ENCODE data around the gene TBC1D1. TPM values are rescaled to one million over a fixed set of nuclear protein-coding genes. Genes with fewer than 3 reads are reported as not detected.

Gene TBC1D1
- total RNA-seq, 2 donors from 2014 or later: 55.3 to 77.4 TPM

DNA sequence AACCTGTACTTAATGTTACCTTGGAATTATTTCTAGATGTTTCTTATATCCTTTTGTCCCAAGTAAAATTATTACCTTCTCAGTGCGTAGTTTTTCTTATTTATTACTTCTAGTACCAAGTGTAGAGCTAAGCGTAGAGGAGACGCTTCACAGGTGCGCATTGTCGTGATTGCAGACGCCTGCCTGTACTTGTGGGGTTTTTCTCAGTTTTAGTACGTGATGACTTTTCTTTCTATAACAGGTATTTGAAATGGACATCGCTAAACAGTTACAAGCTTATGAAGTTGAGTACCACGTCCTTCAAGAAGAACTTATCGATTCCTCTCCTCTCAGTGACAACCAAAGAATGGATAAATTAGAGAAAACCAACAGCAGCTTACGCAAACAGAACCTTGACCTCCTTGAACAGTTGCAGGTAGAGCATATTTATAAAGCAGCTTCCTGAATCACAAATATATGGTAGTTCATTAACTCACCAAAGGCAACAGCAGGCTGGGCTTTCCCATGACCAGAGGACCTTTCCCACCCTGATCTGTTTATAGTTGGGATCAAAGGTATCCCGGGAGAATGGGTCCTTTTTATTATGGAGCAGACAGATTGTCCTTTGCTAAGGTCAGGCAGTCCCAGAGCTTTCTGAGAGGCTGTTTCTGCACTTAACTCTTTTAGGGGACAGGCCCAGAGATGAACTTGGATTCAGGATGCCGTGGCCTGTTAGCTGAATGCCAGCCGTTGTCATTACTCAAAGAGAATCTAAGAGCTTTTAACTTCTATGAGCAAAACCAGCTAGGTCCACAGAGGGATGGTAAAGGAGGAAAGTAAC is 242.2 kb downstream of the TBC1D1 start:
- Histone ChIP-seq H3K27me3 (no peaks in the 10 kb centered on the region), H3K4me1 (peaks cover 5% of the 10 kb centered on the region), H3K4me3 (no peak overlapping the region), H3K9me3 (no peaks in the 10 kb centered on the region), H3K9ac (ENCODE audit: low read depth in 2 of 2, low read length in 2 of 2) (peak overlapping the region in 1 of 2 donors; percentile 70), H3K27ac (peak overlapping the region; percentile 77), H3K36me3 (no peaks in the 10 kb centered on the region)
- TF ChIP-seq CTCF (IDR thresholded peaks at IDR 0.05): no peak
- DNase-seq: peak; percentile 74
- intact Hi-C loops (cut with DNase I): no loop called here

GRCh38 chr4:38133711-38134480 is 243.0 kb downstream of the TBC1D1 start:
- no peaks in the 10 kb centered on the region for H3K27me3 ChIP-seq
- peaks cover 5% of the 10 kb centered on the region for H3K4me1 ChIP-seq
- intact Hi-C loops (cut with DNase I): no loop called here
- no peak for TF ChIP-seq CTCF (IDR thresholded peaks at IDR 0.05)
- no peak for DNase-seq
- H3K4me3 ChIP-seq: no peak overlapping the region
- no peaks in the 10 kb centered on the region for H3K36me3 ChIP-seq
- H3K27ac ChIP-seq: peak overlapping the region; percentile 77
- H3K9ac ChIP-seq (ENCODE audit: low read depth in 2 of 2, low read length in 2 of 2): peak overlapping the region in 1 of 2 donors; percentile 70
- H3K9me3 ChIP-seq: no peaks in the 10 kb centered on the region

DNA sequence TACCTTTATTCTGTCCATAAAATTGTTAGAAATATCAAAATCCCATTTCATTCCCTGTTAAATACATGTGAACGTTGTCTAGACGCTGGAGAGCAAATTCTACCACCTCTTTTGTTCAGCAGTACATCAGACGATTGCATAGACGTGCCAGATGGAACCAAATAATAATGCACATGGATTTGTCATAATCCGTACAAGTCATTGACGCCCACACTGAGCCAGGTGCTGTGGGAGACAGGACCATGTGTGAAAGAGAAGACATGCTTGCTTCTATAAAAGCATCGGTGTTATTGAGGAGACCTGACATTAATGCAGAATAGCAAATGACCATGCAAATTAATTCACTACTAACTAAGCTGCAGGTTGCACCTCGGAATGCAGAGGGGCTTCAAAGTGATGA is 244.3 kb downstream of the TBC1D1 start:
- no peaks in the 10 kb centered on the region for H3K27me3 ChIP-seq
- no peaks in the 10 kb centered on the region for H3K36me3 ChIP-seq
- no peak overlapping the region for H3K27ac ChIP-seq
- no peak overlapping the region for H3K4me3 ChIP-seq
- DNase-seq: no peak
- peaks cover 5% of the 10 kb centered on the region for H3K4me1 ChIP-seq
- H3K9me3 ChIP-seq: no peaks in the 10 kb centered on the region
- intact Hi-C loops (cut with DNase I): no loop called here
- TF ChIP-seq CTCF (IDR thresholded peaks at IDR 0.05): no peak
- no peak overlapping the region for H3K9ac ChIP-seq (ENCODE audit: low read depth in 2 of 2, low read length in 2 of 2)

DNA sequence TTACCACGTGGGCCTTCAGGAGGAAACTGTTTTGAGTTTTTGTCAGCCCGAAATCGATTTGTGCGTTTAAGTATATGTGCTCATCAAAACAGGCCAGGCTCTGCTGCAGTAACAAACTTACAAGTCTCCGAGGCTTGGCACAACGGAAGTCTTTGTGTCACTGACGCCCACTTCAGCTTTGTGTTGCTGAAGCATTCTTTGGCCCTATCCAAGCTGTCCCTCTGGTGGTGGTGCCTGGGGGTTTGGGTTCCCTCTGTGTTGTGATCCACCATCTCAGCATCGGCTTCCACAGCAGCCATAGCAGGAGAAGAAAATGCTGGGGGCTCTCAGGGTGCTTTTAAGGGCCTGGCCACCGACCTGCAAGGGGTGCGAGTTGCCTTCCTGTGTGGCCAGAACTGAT is 245.7 kb downstream of the TBC1D1 start:
- Histone ChIP-seq H3K4me1 (peaks cover 5% of the 10 kb centered on the region), H3K36me3 (no peaks in the 10 kb centered on the region), H3K27me3 (no peaks in the 10 kb centered on the region), H3K4me3 (no peak overlapping the region), H3K9ac (ENCODE audit: low read depth in 2 of 2, low read length in 2 of 2) (no peak overlapping the region), H3K9me3 (no peaks in the 10 kb centered on the region), H3K27ac (no peak overlapping the region)
- no peak for DNase-seq
- intact Hi-C loops (cut with DNase I): no loop called here
- TF ChIP-seq CTCF (IDR thresholded peaks at IDR 0.05): no peak

GRCh38 chr4:38137080-38137479 is 246.2 kb downstream of the TBC1D1 start:
- Histone ChIP-seq H3K36me3 (no peaks in the 10 kb centered on the region), H3K9me3 (no peaks in the 10 kb centered on the region), H3K9ac (ENCODE audit: low read depth in 2 of 2, low read length in 2 of 2) (no peak overlapping the region), H3K4me1 (peaks cover 5% of the 10 kb centered on the region), H3K27ac (no peak overlapping the region), H3K27me3 (no peaks in the 10 kb centered on the region), H3K4me3 (no peak overlapping the region)
- TF ChIP-seq CTCF (IDR thresholded peaks at IDR 0.05): no peak
- intact Hi-C loops (cut with DNase I): no loop called here
- no peak for DNase-seq
